Measurements from ENCODE around the gene CPLX1. TPM values are rescaled to one million over a fixed set of nuclear protein-coding genes. Genes with fewer than 3 reads are reported as not detected.

Gene CPLX1
- total and polyA plus RNA-seq, 9 donors: 0.47 to 10.2 (median 2.3) TPM

- H3K27ac ChIP-seq: no peak overlapping the region
- WGBS, 3 donors: 88 to 93% (median 90%) methylated on average over 23 of the region's 23 CpGs
- DNase-seq: peak in 1 of 5 donors; percentile 7
- no peaks in the 10 kb centered on the region for H3K36me3 ChIP-seq
- no peaks in the 10 kb centered on the region for H3K4me1 ChIP-seq (ENCODE audit: insufficient read depth)
- TF ChIP-seq POLR2A (IDR thresholded peaks at IDR 0.05) (no peak), CTCF (IDR thresholded peaks at IDR 0.05) (no peak), EP300 (IDR thresholded peaks at IDR 0.05) (no peak)
- intact Hi-C loops (cut with DNase I): no loop called here
- H3K9me3 ChIP-seq: no peaks in the 10 kb centered on the region
- no peaks in the 10 kb centered on the region for H3K27me3 ChIP-seq
- no peak overlapping the region for H3K4me3 ChIP-seq
Measured at GRCh38 chr4:763191-763810, 62.6 kb downstream of the CPLX1 start.

GRCh38 chr4:762211-763190 is 63.4 kb downstream of the CPLX1 start:
- TF ChIP-seq POLR2A (IDR thresholded peaks at IDR 0.05) (no peak), EP300 (IDR thresholded peaks at IDR 0.05) (no peak), CTCF (IDR thresholded peaks at IDR 0.05) (no peak)
- Histone ChIP-seq H3K4me3 (no peak overlapping the region), H3K4me1 (ENCODE audit: insufficient read depth) (no peaks in the 10 kb centered on the region), H3K9me3 (no peaks in the 10 kb centered on the region), H3K27me3 (no peaks in the 10 kb centered on the region), H3K36me3 (no peaks in the 10 kb centered on the region), H3K27ac (no peak overlapping the region)
- intact Hi-C loops (cut with DNase I): no loop called here
- peak in 1 of 5 donors; percentile 17 for DNase-seq
- WGBS, 3 donors: 70 to 79% (median 76%) methylated on average over 24 of the region's 24 CpGs

- H3K9me3 ChIP-seq: no peaks in the 10 kb centered on the region
- 93 to 95% (median 95%) methylated on average over 14 of the region's 14 CpGs for WGBS, 3 donors
- H3K27ac ChIP-seq: no peak overlapping the region
- no peak overlapping the region for H3K4me3 ChIP-seq
- no peaks in the 10 kb centered on the region for H3K4me1 ChIP-seq (ENCODE audit: insufficient read depth)
- no peak for DNase-seq
- H3K36me3 ChIP-seq: no peaks in the 10 kb centered on the region
- intact Hi-C loops (cut with DNase I): no loop called here
- H3K27me3 ChIP-seq: no peaks in the 10 kb centered on the region
- TF ChIP-seq EP300 (IDR thresholded peaks at IDR 0.05): no peak
- TF ChIP-seq CTCF (IDR thresholded peaks at IDR 0.05): no peak
- TF ChIP-seq POLR2A (IDR thresholded peaks at IDR 0.05): no peak
Measured at GRCh38 chr4:761739-762138, 64.2 kb downstream of the CPLX1 start.

GRCh38 chr4:761086-761485 is 64.8 kb downstream of the CPLX1 start:
- Histone ChIP-seq H3K27ac (no peak overlapping the region), H3K9me3 (no peaks in the 10 kb centered on the region), H3K27me3 (no peaks in the 10 kb centered on the region), H3K4me3 (no peak overlapping the region), H3K4me1 (ENCODE audit: insufficient read depth) (no peaks in the 10 kb centered on the region), H3K36me3 (no peaks in the 10 kb centered on the region)
- 90 to 94% (median 91%) methylated on average over 14 of the region's 14 CpGs for WGBS, 3 donors
- TF ChIP-seq EP300 (IDR thresholded peaks at IDR 0.05): no peak
- TF ChIP-seq CTCF (IDR thresholded peaks at IDR 0.05): no peak
- TF ChIP-seq POLR2A (IDR thresholded peaks at IDR 0.05): no peak
- intact Hi-C loops (cut with DNase I): no loop called here
- no peak for DNase-seq

All from ovary (tissue), 9 donors.